OCI-LY3 (cell line): ENCODE data around the gene EIF5A.

ENCODE experiments used
- EZH2phosphoT487 ChIP-seq: fragments of 200-600 bp; shearing (Covaris generic); IDR thresholded peaks from 2 replicates; pipeline ENCODE4 v1.6.1; 2018; ENCODE audit warnings: antibody characterized with exemption, mixed run types, low read depth
- TF ChIP-seq, protein P1 (sequence below): fragments of 200-600, 300-600 bp; sonication (generic); IDR thresholded peaks from 2 replicates; pipeline ENCODE4 v1.5.1; 2014; ENCODE audit warnings: antibody characterized with exemption, low read length, low read depth

DNA sequence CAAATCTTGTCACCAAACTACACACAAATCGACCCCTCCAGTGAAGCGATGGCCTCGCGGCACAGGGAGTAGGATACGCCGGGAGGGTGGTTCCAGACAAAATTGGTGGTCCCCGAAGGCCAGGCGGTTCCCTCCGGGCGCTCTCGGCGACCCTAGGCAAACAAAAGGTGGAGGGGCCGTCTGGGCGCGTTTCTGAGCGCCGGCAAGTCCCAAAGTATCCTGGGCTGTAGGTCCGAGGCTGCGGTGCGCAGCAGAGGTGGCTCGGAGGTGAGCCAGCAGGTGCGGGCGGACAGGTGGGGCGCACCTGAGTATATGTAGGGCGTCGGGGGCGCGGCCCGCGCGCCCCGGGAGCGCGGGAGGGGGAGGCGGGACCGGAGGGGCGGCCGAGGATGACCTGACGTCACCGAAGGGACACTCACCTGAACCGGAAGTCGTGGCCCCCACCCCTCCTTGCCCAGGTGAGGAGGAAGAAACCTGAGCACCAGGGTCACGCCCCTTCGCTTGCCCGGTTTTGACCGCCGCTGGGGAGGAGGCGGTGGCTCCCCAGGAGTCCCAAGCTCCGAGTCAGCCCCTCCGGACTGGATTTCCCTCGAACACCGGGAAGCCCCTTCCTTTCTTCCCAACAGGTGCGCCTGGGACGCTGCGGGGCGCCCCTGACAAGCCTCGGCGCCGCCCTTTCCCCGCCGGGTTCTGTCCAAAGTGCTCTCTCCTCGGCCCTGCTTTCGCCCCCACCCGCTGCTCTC is 45.1 kb upstream of the EIF5A start, which contains the start of gene CLDN7:
- no peak for TF ChIP-seq EZH2phosphoT487
- TF ChIP-seq, protein P1, sequence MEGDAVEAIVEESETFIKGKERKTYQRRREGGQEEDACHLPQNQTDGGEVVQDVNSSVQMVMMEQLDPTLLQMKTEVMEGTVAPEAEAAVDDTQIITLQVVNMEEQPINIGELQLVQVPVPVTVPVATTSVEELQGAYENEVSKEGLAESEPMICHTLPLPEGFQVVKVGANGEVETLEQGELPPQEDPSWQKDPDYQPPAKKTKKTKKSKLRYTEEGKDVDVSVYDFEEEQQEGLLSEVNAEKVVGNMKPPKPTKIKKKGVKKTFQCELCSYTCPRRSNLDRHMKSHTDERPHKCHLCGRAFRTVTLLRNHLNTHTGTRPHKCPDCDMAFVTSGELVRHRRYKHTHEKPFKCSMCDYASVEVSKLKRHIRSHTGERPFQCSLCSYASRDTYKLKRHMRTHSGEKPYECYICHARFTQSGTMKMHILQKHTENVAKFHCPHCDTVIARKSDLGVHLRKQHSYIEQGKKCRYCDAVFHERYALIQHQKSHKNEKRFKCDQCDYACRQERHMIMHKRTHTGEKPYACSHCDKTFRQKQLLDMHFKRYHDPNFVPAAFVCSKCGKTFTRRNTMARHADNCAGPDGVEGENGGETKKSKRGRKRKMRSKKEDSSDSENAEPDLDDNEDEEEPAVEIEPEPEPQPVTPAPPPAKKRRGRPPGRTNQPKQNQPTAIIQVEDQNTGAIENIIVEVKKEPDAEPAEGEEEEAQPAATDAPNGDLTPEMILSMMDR = no peak
